Stimulated activated CD4-positive, alpha-beta T cell treated with anti-CD3 and anti-CD28 coated beads, Interleukin-1b, Interleukin-23, amount 100 ng/mL, for 1 hour (primary cell): ENCODE data around the gene GJC1.

Experiments
- DNase-seq, 2 donors: peaks; one replicate each; pipeline ENCODE4 v3.0.0-alpha.2; 2020; ENCODE audit warnings: low read depth in 2 of 2

GJC1 gene

GRCh38 chr17:44777394-44778348 lies 52.4 kb downstream of the GJC1 start:
- no peak for DNase-seq

- no peak for DNase-seq
Measured at GRCh38 chr17:44776628-44777393, 53.3 kb downstream of the GJC1 start.

GRCh38 chr17:44775838-44776621 lies 54.1 kb downstream of the GJC1 start:
- DNase-seq, result no peak

GRCh38 chr17:44775136-44775837 lies 54.8 kb downstream of the GJC1 start:
- peak; percentile 96 for DNase-seq

GRCh38 chr17:44774271-44775135 lies 55.6 kb downstream of the GJC1 start:
- peak; percentile 56 to 88 for DNase-seq

GRCh38 chr17:44773140-44773539 lies 56.9 kb downstream of the GJC1 start:
- no peak for DNase-seq

- no peak for DNase-seq
Measured at GRCh38 chr17:44772308-44773045, 57.6 kb downstream of the GJC1 start.

- no peak for DNase-seq
Measured at GRCh38 chr17:44770166-44770925, 59.7 kb downstream of the GJC1 start.

GRCh38 chr17:44769647-44770084 lies 60.4 kb downstream of the GJC1 start:
- DNase-seq, result no peak

GRCh38 chr17:44769230-44769629 lies 60.9 kb downstream of the GJC1 start:
- DNase-seq, result no peak

- no peak for DNase-seq
Measured at GRCh38 chr17:44768505-44769142, 61.5 kb downstream of the GJC1 start.

- no peak for DNase-seq
Measured at GRCh38 chr17:44767493-44767892, 62.6 kb downstream of the GJC1 start.

GRCh38 chr17:44766409-44767038 lies 63.6 kb downstream of the GJC1 start:
- no peak for DNase-seq

GRCh38 chr17:44765965-44766364 lies 64.1 kb downstream of the GJC1 start:
- no peak for DNase-seq

- DNase-seq, result no peak
Measured at GRCh38 chr17:44763170-44763569, 66.9 kb downstream of the GJC1 start.

- DNase-seq, result no peak
Measured at GRCh38 chr17:44761932-44762810, 67.9 kb downstream of the GJC1 start.
